Measurements from ENCODE around the gene ANKFY1.

Gene ANKFY1, protein sequence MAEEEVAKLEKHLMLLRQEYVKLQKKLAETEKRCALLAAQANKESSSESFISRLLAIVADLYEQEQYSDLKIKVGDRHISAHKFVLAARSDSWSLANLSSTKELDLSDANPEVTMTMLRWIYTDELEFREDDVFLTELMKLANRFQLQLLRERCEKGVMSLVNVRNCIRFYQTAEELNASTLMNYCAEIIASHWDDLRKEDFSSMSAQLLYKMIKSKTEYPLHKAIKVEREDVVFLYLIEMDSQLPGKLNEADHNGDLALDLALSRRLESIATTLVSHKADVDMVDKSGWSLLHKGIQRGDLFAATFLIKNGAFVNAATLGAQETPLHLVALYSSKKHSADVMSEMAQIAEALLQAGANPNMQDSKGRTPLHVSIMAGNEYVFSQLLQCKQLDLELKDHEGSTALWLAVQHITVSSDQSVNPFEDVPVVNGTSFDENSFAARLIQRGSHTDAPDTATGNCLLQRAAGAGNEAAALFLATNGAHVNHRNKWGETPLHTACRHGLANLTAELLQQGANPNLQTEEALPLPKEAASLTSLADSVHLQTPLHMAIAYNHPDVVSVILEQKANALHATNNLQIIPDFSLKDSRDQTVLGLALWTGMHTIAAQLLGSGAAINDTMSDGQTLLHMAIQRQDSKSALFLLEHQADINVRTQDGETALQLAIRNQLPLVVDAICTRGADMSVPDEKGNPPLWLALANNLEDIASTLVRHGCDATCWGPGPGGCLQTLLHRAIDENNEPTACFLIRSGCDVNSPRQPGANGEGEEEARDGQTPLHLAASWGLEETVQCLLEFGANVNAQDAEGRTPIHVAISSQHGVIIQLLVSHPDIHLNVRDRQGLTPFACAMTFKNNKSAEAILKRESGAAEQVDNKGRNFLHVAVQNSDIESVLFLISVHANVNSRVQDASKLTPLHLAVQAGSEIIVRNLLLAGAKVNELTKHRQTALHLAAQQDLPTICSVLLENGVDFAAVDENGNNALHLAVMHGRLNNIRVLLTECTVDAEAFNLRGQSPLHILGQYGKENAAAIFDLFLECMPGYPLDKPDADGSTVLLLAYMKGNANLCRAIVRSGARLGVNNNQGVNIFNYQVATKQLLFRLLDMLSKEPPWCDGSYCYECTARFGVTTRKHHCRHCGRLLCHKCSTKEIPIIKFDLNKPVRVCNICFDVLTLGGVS

GRCh38 chr17:4263282-4264215 lies at the start of gene ANKFY1:
Gene ANKFY1, minus strand, starts transcription at chr17:4263979. Its CDS starts 38 bp downstream, at chr17:4263941.
- DNase-seq = peak; percentile 92

- DNase-seq = no peak
These were observed 46.7 kb upstream of the ANKFY1 start for GRCh38 chr17:4310354-4311060.

- no peak for DNase-seq
These were observed 46.1 kb upstream of the ANKFY1 start for GRCh38 chr17:4309897-4310296.

GRCh38 chr17:4307179-4307930 lies 43.6 kb upstream of the ANKFY1 start:
- DNase-seq = no peak

DNA sequence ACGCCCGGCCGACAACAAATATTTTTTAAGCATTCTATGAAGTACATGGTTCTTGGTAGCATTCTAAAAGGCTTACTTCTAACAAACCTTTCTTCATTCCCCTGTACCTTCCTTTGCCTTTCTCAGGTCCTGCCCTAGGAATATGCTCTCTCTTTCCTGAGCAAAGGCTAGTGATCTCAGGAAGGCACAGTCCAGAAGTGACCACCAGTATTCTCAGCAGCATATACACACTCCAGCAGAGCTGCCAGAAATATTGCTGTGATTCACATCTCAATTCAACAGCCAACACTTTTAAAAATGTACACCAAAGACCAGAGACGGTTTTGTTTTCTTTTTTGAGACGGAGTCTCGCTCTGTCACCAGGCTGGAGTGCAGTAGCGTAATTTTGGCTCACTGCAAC lies 41.4 kb upstream of the ANKFY1 start:
- no peak for DNase-seq

DNA sequence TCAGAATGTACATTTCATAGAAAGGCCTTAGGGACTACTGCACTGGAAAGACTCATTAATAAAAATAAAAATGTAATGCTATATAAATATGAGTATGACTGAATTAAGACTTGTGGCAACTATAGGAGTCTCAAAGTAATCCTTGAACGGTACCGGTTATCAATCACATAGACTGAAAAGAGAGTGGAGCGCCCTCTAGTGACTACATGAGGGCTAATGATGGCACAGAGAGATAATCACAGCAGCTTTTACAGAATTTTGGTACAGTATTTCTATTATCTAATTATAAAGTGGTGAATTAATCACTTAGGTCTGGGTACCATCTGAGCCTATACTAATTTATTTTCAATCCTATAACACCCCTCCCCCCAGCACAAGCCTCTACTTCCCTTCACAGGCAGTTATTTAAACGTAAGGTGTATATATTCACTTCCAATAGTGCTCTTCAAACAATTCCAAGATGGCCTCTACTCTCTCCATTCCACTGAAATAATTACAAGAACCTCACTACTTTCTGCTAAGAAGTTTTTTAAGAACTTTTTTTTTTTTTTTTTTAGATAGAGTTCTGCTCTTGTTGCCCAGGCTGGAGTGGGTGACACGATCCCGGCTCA lies 40.7 kb upstream of the ANKFY1 start:
- DNase-seq = peak; percentile 28

DNA sequence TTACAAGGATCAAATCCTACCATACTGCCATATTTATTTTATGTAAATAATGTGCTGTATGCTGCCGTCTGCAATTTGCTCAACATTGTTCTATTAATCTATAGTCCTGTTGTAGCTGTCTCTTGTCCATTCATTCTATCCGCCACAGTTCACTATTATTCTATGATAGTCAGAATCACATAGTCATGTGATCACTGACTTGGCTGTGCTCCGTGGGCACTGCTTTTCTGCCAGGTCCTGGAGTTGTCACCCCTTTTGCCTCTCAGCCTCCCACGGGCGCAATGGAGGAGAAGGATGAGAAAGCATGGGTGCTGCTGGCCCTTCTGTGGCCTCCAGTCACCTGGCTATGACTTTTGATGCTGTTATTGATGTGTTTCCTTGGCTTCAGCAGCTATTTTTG lies 37.3 kb upstream of the ANKFY1 start:
- no peak for DNase-seq

GRCh38 chr17:4297351-4297750 lies 33.6 kb upstream of the ANKFY1 start:
- no peak for DNase-seq

- DNase-seq = no peak
These were observed 31.9 kb upstream of the ANKFY1 start for GRCh38 chr17:4295686-4296085.

DNA sequence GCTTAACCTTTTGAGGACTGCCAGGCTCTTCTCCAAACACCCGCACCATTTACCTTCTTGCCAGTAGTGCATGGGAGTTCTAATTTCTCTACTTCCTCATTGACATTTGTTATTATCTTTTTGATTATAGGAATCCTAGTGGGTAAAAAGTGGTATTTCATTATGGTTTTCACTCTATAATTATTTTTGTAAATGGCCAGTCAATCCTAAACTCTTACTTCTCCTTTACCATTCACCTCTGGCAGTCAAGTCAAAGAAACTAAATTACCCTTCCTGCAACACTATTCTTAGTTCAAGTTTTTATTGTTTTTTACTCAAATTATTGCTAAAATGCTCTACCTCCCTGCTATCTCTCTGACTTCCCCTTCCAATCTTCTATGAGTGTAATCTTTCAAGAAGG lies 29.8 kb upstream of the ANKFY1 start:
- DNase-seq = no peak

- no peak for DNase-seq
These were observed 23.9 kb upstream of the ANKFY1 start for GRCh38 chr17:4287710-4288109.

- no peak for DNase-seq
These were observed 12.7 kb upstream of the ANKFY1 start for GRCh38 chr17:4276514-4276913.

GRCh38 chr17:4272972-4273368 lies 9.2 kb upstream of the ANKFY1 start:
- DNase-seq = no peak

GRCh38 chr17:4272213-4272971 lies 8.6 kb upstream of the ANKFY1 start:
- DNase-seq = no peak

- DNase-seq = no peak
These were observed 7.0 kb upstream of the ANKFY1 start for GRCh38 chr17:4270736-4271135.

- DNase-seq = no peak
These were observed 6.1 kb upstream of the ANKFY1 start for GRCh38 chr17:4269915-4270314.

- no peak for DNase-seq
These were observed 3.6 kb upstream of the ANKFY1 start for GRCh38 chr17:4267402-4267801.

DNA sequence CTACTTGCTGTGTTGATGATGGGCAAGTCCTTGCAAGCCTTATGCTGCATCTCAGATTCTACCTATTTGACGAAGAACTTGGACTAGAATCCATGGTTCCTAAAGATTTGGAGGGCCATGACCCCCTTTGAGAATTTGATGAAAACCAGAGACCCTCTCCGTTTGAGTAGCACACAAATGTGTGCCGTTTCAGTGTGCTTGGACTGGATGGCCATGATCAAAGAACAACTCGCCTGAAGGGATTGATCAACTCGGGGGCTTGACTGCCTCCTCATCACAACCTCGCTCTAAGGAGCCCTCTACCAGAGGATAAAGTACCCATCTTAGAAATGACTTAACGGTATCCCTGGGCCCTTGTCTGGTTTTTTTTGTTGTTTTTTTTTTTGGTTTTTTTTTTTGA lies 2.8 kb upstream of the ANKFY1 start:
- DNase-seq = no peak

DNA sequence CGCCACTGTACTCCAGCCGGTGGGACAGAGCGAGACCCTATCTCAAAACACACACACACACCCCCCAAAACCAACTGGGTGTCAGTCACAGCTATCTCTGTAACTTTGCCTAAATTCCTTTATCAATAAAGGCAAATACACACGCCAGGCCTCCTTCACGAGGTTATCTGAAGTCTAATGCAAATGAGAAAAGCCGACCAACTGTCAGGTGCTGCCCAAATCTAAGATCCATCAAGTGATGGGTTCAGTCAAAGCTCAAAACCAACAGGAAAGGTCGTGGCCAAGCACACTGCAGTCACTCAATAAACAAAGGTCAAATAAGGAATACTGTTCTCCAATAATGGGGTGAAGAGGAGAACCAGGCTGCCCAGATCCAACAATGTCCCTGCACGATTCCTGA lies 1.1 kb downstream of the ANKFY1 start:
- no peak for DNase-seq

DNA sequence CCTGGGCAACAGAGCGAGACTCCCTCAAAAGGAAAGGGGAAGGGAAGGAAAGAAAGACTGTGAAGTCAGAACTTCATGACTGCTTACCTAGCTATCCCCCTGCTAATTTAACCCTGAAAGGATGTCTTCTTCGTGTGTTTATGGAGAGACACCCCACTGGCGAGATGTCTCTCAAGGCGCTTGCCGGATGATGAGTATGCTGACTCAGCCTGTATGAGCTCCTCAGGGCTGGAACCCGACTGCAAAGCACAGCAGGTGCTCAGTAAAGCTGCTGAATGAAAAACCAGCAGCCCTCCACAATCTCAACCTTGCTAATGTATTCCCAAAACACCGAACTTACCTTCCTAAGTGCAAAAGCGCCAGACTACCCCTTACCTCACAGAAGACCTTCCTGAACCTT lies 2.3 kb downstream of the ANKFY1 start:
- DNase-seq = no peak
